IMR-90 (cell line): ENCODE measurements around the gene EIF4G3. TPM values are rescaled to one million over a fixed set of nuclear protein-coding genes. Genes with fewer than 3 reads are reported as not detected.
"Not testable (repeated sequence)": the region's sequence is repeated elsewhere in the genome, so short reads cannot be mapped to it uniquely, and the experiment has no call there.

Source experiments
- ATAC-seq: fragments of 200-7000 bp; cut with Tn5 transposase; 2 replicates; pipeline ENCODE4 v1.9.1; 2020; ENCODE audit warnings: low read depth, mild to moderate bottlenecking, moderate library complexity
- BruUV-seq: library from RNA; stranded (reverse); fragments of 400-500 nt; replicated peaks from 2 replicates; lab custom pipeline; 2021; lab: Mats Ljungman, UMichigan
- CTCF ChIA-PET: fragments of 300-600 bp; formaldehyde crosslinking; extraction: SDS; loops from one replicate; lab custom pipeline; 2021; ENCODE audit warnings: antibody characterized with exemption; lab: Yijun Ruan, JAX
- POLR2A ChIA-PET: fragments of 300-600 bp; sonication (Branson Sonifier 250); formaldehyde crosslinking; loops from one replicate; lab custom pipeline; 2022; ENCODE audit warnings: antibody characterized with exemption; ENCODE audit not compliant: unreplicated experiment; lab: Charles Lee
- DNase-seq: peaks from one replicate; pipeline ENCODE4 v3.0.0; 2013
- H2AFZ ChIP-seq: replicated peaks from 2 replicates; pipeline ENCODE3; 2013; ENCODE audit warnings: low read length, mild to moderate bottlenecking; ENCODE audit not compliant: poor library complexity
- H2AK5ac ChIP-seq: 2 replicates; pipeline ENCODE4 v1.6.1; 2013; ENCODE audit warnings: low read depth, low read length, inconsistent platforms
- H2AK9ac ChIP-seq: replicated peaks from 2 replicates; pipeline ENCODE3; 2013; ENCODE audit warnings: mild to moderate bottlenecking, low read depth, low read length, moderate library complexity; ENCODE audit not compliant: poor library complexity
- H2BK120ac ChIP-seq: 2 replicates; pipeline ENCODE4 v1.6.1; 2013; ENCODE audit warnings: low read depth, low read length, inconsistent platforms
- H2BK15ac ChIP-seq: 3 replicates; pipeline ENCODE4 v1.6.1; 2013; ENCODE audit warnings: low read depth, low read length, inconsistent platforms
- H2BK20ac ChIP-seq: 2 replicates; pipeline ENCODE4 v1.6.1; 2013; ENCODE audit warnings: low read depth, mild to moderate bottlenecking, inconsistent platforms, low read length, moderate library complexity
- H2BK5ac ChIP-seq: 2 replicates; pipeline ENCODE4 v1.6.1; 2013; ENCODE audit warnings: mild to moderate bottlenecking, low read depth, low read length, inconsistent platforms; ENCODE audit not compliant: poor library complexity, severe bottlenecking
- H3K14ac ChIP-seq: replicated peaks from 2 replicates; pipeline ENCODE4 v1.6.1; 2013; ENCODE audit warnings: low read depth, low read length, inconsistent platforms
- H3K18ac ChIP-seq: 2 replicates; pipeline ENCODE4 v1.6.1; 2013; ENCODE audit warnings: low read depth, low read length, control low read depth
- H3K23ac ChIP-seq: 2 replicates; pipeline ENCODE4 v1.6.1; 2013; ENCODE audit warnings: low read depth, low read length, inconsistent platforms
- H3K27ac ChIP-seq: 2 replicates; pipeline ENCODE4 v1.5.1; 2013; ENCODE audit warnings: mild to moderate bottlenecking, control low read depth, low read length; ENCODE audit not compliant: insufficient read depth
- H3K27me3 ChIP-seq: 2 replicates; pipeline ENCODE4 v1.6.1; 2013; ENCODE audit warnings: low read length; ENCODE audit not compliant: control insufficient read depth, insufficient read depth
- H3K36me3 ChIP-seq: 2 replicates; pipeline ENCODE4 v1.6.1; 2013; ENCODE audit warnings: low read length, mixed read lengths; ENCODE audit not compliant: control insufficient read depth, insufficient read depth
- H3K4ac ChIP-seq: 2 replicates; pipeline ENCODE4 v1.6.1; 2013; ENCODE audit warnings: low read depth, low read length, inconsistent platforms
- H3K4me1 ChIP-seq: 2 replicates; pipeline ENCODE4 v1.6.1; 2013; ENCODE audit warnings: low read length, mixed read lengths; ENCODE audit not compliant: control insufficient read depth, insufficient read depth
- H3K4me2 ChIP-seq: 2 replicates; pipeline ENCODE4 v1.6.1; 2013; ENCODE audit warnings: low read depth, mild to moderate bottlenecking, control low read depth, low read length, moderate library complexity
- H3K4me3 ChIP-seq: 2 replicates; pipeline ENCODE4 v1.5.1; 2013; ENCODE audit warnings: low read depth, mild to moderate bottlenecking, control low read depth, low read length, moderate library complexity; ENCODE audit not compliant: insufficient read depth
- H3K56ac ChIP-seq: 2 replicates; pipeline ENCODE4 v1.6.1; 2013; ENCODE audit warnings: low read length, inconsistent platforms; ENCODE audit not compliant: insufficient read depth; ENCODE audit errors: extremely low read depth
- H3K79me1 ChIP-seq, 2 experiments: 2 replicates each; pipeline ENCODE4 v1.6.1; 2013; ENCODE audit warnings: low read length in 2 of 2, inconsistent platforms in 1 of 2, low read depth in 1 of 2
- H3K9ac ChIP-seq: 2 replicates; pipeline ENCODE4 v1.6.1; 2013; ENCODE audit warnings: low read depth, low read length, control low read depth
- H3K9me1 ChIP-seq: 2 replicates; pipeline ENCODE4 v1.6.1; 2013; ENCODE audit warnings: low read length, inconsistent platforms; ENCODE audit not compliant: insufficient read depth
- H3K9me3 ChIP-seq: 2 replicates; pipeline ENCODE4 v1.6.1; 2013; ENCODE audit warnings: low read length; ENCODE audit not compliant: control insufficient read depth, insufficient read depth
- H4K20me1 ChIP-seq: 2 replicates; pipeline ENCODE4 v1.6.1; 2013; ENCODE audit warnings: low read length, inconsistent platforms; ENCODE audit not compliant: insufficient read depth
- H4K5ac ChIP-seq: 2 replicates; pipeline ENCODE4 v1.6.1; 2013; ENCODE audit warnings: mild to moderate bottlenecking, low read depth, low read length, control low read depth
- H4K8ac ChIP-seq, 2 experiments: 2 replicates each; pipeline ENCODE4 v1.6.1; 2013; ENCODE audit warnings: low read depth in 2 of 2, low read length in 2 of 2, control low read depth in 1 of 2, inconsistent platforms in 1 of 2
- H4K91ac ChIP-seq: 2 replicates; pipeline ENCODE4 v1.6.1; 2013; ENCODE audit warnings: low read depth, low read length, inconsistent platforms; ENCODE audit not compliant: insufficient read depth
- BHLHE40 ChIP-seq: fragments of 150-350 bp; IDR thresholded peaks from 2 replicates; pipeline ENCODE4 v1.6.1; 2016; ENCODE audit warnings: mild to moderate bottlenecking, low read depth, low read length
- CHD1 ChIP-seq: IDR thresholded peaks from 2 replicates; pipeline ENCODE4 v1.6.1; 2012; ENCODE audit warnings: low read depth, low read length, improper control_type of control experiment
- MAFK ChIP-seq: IDR thresholded peaks from 2 replicates; pipeline ENCODE4 v1.6.1; 2012; ENCODE audit warnings: low read depth, low read length, improper control_type of control experiment
- MXI1 ChIP-seq: IDR thresholded peaks from 2 replicates; pipeline ENCODE4 v1.6.1; 2012; ENCODE audit warnings: low read depth, mild to moderate bottlenecking, low read length, moderate library complexity, borderline replicate concordance
- RFX5 ChIP-seq: IDR thresholded peaks from 2 replicates; pipeline ENCODE4 v1.8.0; 2012; ENCODE audit warnings: low read depth, mild to moderate bottlenecking, low read length, moderate library complexity
- WGBS, 2 experiments: methylation state at CpG; one replicate each; pipeline versions ENCODE4 v1.1.5 to v1.1.7; 2013; ENCODE audit warnings: missing lambda C conversion rate in 2 of 2; ENCODE audit not compliant: insufficient read length in 1 of 2; ENCODE audit errors: extremely low coverage in 2 of 2; 5-methylcytosine and 5-hydroxymethylcytosine counted together
- dilution Hi-C: fragments of 300-500 bp; cut with HindIII; formaldehyde crosslinking; loops from one replicate; pipeline ENCODE4 v1.14.3; 2018; ENCODE audit warnings: low sequenced_read_pairs; ENCODE audit not compliant: unreplicated experiment
- in situ Hi-C: fragments of 300-500 bp; cut with MboI; formaldehyde crosslinking; loops from 3 replicates; pipeline ENCODE4 v1.14.3; 2019; ENCODE audit warnings: low sequenced_read_pairs, inconsistent platforms, mixed read lengths
- intact Hi-C: fragments of 100-400 bp; cut with micrococcal nuclease; formaldehyde crosslinking; loops from 2 replicates; pipeline ENCODE4 v1.10.0; 2022
- polyA plus RNA-seq, 3 experiments: library from polyadenylated mRNA; depleted of rRNA; stranded (reverse); fragments of >200 nt; gene quantifications; 2 replicates each; pipeline ENCODE4 v1.2.3, GENCODE V29; 2012; ENCODE audit warnings: low replicate concordance in 1 of 3
- total RNA-seq: library from RNA; depleted of rRNA; stranded (reverse); fragments of >200 nt; gene quantifications from 2 replicates; pipeline ENCODE4 v1.2.3, GENCODE V29; 2012

Gene EIF4G3
- total and polyA plus RNA-seq, 2 of the 4 experiments (the other 2 are of a cell fraction), result 25.8 to 49.2 TPM

DNA sequence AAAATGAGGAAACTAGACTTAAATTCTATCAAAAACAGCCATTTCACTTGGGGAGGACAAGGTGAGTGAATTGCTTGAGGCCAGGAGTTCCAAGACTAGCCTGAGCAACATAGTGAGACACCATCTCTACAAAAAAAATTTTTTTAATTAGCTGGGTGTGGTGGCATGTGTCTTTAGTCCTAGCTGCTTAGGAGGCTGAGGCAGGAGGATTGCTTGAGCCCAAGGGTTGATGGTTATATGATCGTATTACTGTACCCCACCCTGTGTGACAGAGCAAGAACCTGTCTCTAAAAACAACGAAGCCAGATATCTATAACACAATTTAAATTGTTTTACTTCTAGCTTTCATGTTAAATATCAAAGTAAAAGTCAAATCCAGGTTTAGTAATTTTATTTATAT lies 263.5 kb downstream of the EIF4G3 start:
- no peak overlapping the region for H2BK15ac ChIP-seq
- H3K9ac ChIP-seq, result no peak overlapping the region
- no peak overlapping the region for H4K8ac ChIP-seq
- no peak overlapping the region for H2AK5ac ChIP-seq
- ATAC-seq, result no peak
- no peak overlapping the region for H3K14ac ChIP-seq
- H4K91ac ChIP-seq, result no peak overlapping the region
- no peak overlapping the region for H3K18ac ChIP-seq
- H4K20me1 ChIP-seq, result no peaks in the 10 kb centered on the region
- TF ChIP-seq RFX5, result no peak
- no peak for TF ChIP-seq BHLHE40
- TF ChIP-seq MXI1, result no peak
- no peak for TF ChIP-seq CHD1
- no peak for TF ChIP-seq MAFK
- H4K5ac ChIP-seq, result no peak overlapping the region
- H3K56ac ChIP-seq, result no peak overlapping the region
- H3K27me3 ChIP-seq, result no peaks in the 10 kb centered on the region
- intact Hi-C loops, result no loop called here
- no peak overlapping the region for H3K23ac ChIP-seq
- H3K36me3 ChIP-seq, result no peaks in the 10 kb centered on the region; the same call in 1 of the 2 replicates
- no peak overlapping the region for H2AFZ ChIP-seq
- POLR2A ChIA-PET, result no interaction called here
- BruUV-seq, result no TSS peak
- CTCF ChIA-PET, result no interaction called here
- no peak overlapping the region for H3K4me2 ChIP-seq
- H3K9me3 ChIP-seq, result no peaks in the 10 kb centered on the region
- no peak for DNase-seq
- no peak overlapping the region for H3K4ac ChIP-seq
- dilution Hi-C loops, result no loop called here
- H3K4me3 ChIP-seq, result no peak overlapping the region
- WGBS, 2 experiments, result no CpG with 5 or more reads among the region's 2 CpGs
- H3K4me1 ChIP-seq, result no peaks in the 10 kb centered on the region
- no peak overlapping the region for H3K27ac ChIP-seq
- no peak overlapping the region for H2BK20ac ChIP-seq
- peaks cover 8% of the 10 kb centered on the region; the same call in 1 of the 2 replicates for H3K9me1 ChIP-seq
- no peak overlapping the region for H2BK120ac ChIP-seq
- no peak overlapping the region for H2AK9ac ChIP-seq
- no peak overlapping the region for H2BK5ac ChIP-seq
- in situ Hi-C loops, result no loop called here
- peaks cover 10 to 23% of the 10 kb centered on the region in 2 experiments; a peak in 3 of 4 replicates for H3K79me1 ChIP-seq

DNA sequence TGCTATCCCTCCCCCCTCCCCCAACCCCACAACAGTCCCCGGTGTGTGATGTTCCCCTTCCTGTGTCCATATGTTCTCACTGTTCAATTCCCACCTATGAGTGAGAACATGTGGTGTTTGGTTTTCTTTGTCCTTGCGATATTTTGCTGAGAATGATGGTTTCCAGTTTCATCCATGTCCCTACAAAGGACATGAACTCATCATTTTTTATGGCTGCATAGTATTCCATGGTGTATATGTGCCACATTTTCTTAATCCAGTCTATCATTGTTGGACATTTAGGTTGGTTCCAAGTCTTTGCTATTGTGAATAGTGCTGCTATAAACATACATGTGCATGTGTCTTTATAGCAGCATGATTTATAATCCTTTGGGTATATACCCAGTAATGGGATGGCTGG lies 269.2 kb downstream of the EIF4G3 start:
- H4K20me1 ChIP-seq, H2BK5ac ChIP-seq, H2BK120ac ChIP-seq, H3K18ac ChIP-seq, POLR2A ChIA-PET, H3K56ac ChIP-seq, H4K5ac ChIP-seq, H4K8ac ChIP-seq, H3K23ac ChIP-seq, H3K14ac ChIP-seq, H3K4me3 ChIP-seq, H2AK5ac ChIP-seq, H3K4me2 ChIP-seq, H3K9ac ChIP-seq, H2AK9ac ChIP-seq, in situ Hi-C loops, H3K36me3 ChIP-seq, BruUV-seq, DNase-seq, intact Hi-C loops, H3K9me3 ChIP-seq, dilution Hi-C loops, CTCF ChIA-PET, H4K91ac ChIP-seq, ATAC-seq, H3K4ac ChIP-seq, H2BK15ac ChIP-seq, H3K27ac ChIP-seq, H3K9me1 ChIP-seq, H2BK20ac ChIP-seq, H3K4me1 ChIP-seq, H3K27me3 ChIP-seq, H2AFZ ChIP-seq: not testable (repeated sequence)
- H3K79me1 ChIP-seq, result peaks cover 10 to 30% of the 10 kb centered on the region in 2 experiments; a peak in 2 of 4 replicates
- WGBS, 2 experiments, result no CpG with 5 or more reads among the region's 2 CpGs
